HCT116 (cell line): ENCODE measurements around the gene SLC41A2. TPM values are rescaled to one million over a fixed set of nuclear protein-coding genes. Genes with fewer than 3 reads are reported as not detected.
"Not testable (repeated sequence)": the region's sequence is repeated elsewhere in the genome, so short reads cannot be mapped to it uniquely, and the experiment has no call there.

Experiments used
- ATAC-seq: fragments of 200-7000 bp; cut with Tn5 transposase; 2 replicates; pipeline ENCODE4 v1.9.1; 2020; ENCODE audit warnings: mild to moderate bottlenecking, moderate library complexity
- BruUV-seq: library from RNA; stranded (reverse); fragments of 400-500 nt; replicated peaks from 2 replicates; lab custom pipeline; 2021; lab: Mats Ljungman, UMichigan
- CTCF ChIA-PET: fragments of 300-600 bp; sonication (Branson Sonifier 250); formaldehyde crosslinking; loops from one replicate; lab custom pipeline; 2021; ENCODE audit warnings: antibody characterized with exemption; lab: Charles Lee
- POLR2A ChIA-PET: fragments of 300-600, 350-600 bp; sonication (Branson Sonifier 250); formaldehyde crosslinking; loops from one replicate; lab custom pipeline; 2021; ENCODE audit warnings: antibody characterized with exemption; lab: Charles Lee
- RAD21 ChIA-PET, 2 experiments: fragments of 300-600 bp; sonication (Branson Sonifier 250); formaldehyde crosslinking; loops; one replicate each; lab custom pipeline; 2023; ENCODE audit warnings: low total read pairs in 2 of 2; ENCODE audit not compliant: uncharacterized antibody in 2 of 2, unreplicated experiment in 2 of 2, low non-redundant PET in 1 of 2; lab: Charles Lee
- DNase-seq: peaks from one replicate; pipeline ENCODE4 v3.0.0-alpha.2; 2010; ENCODE audit warnings: low read depth, low spot score
- H2AFZ ChIP-seq: fragments of 200-600 bp; shearing (Covaris generic), sonication (generic); 2 replicates; pipeline ENCODE4 v1.6.1; 2017; ENCODE audit warnings: low read depth, mixed run types, mixed read lengths, antibody characterized with exemption, low read length; ENCODE audit not compliant: poor library complexity, severe bottlenecking
- H3K27ac ChIP-seq: 2 replicates; pipeline ENCODE4 v1.5.1; 2012; ENCODE audit warnings: low read depth, low read length
- H3K27me3 ChIP-seq: fragments of 200-600 bp; sonication (generic); 2 replicates; pipeline ENCODE4 v1.6.1; 2016; ENCODE audit warnings: mixed run types, low read length, mixed read lengths; ENCODE audit not compliant: insufficient read depth
- H3K36me3 ChIP-seq, 2 experiments: fragments of 200-500 bp in 1 of 2; fragments of 200-600 bp in 1 of 2; sonication (Bioruptor generic) in 1 of 2; sonication (generic) in 1 of 2; 2 replicates each; pipeline versions ENCODE4 v1.5.1 to v1.6.1; 2014 to 2016; ENCODE audit warnings: low read length in 2 of 2, inconsistent platforms in 1 of 2, mixed read lengths in 1 of 2, mixed run types in 1 of 2; ENCODE audit not compliant: insufficient read depth in 2 of 2, control insufficient read depth in 1 of 2
- H3K4me1 ChIP-seq, 2 experiments: fragments of 200-600 bp in 1 of 2; sonication (generic) in 1 of 2; 2 replicates each; pipeline versions ENCODE4 v1.5.1 to v1.6.1; 2012 to 2017; ENCODE audit warnings: low read length in 2 of 2, inconsistent platforms in 1 of 2, mild to moderate bottlenecking in 1 of 2, mixed read lengths in 1 of 2, mixed run types in 1 of 2, moderate library complexity in 1 of 2; ENCODE audit not compliant: insufficient read depth in 2 of 2, control insufficient read depth in 1 of 2
- H3K4me2 ChIP-seq: fragments of 200-600 bp; sonication (generic); 2 replicates; pipeline ENCODE4 v1.6.1; 2017; ENCODE audit warnings: mixed run types, low read length, mixed read lengths
- H3K4me3 ChIP-seq, 2 experiments: fragments of 200-600 bp in 1 of 2; sonication (generic) in 1 of 2; replicated peaks in 1 of 2; 2 replicates each; pipeline ENCODE4 v1.5.1; 2011 to 2016; ENCODE audit warnings: low read length in 2 of 2, control low read depth in 1 of 2, low read depth in 1 of 2, mild to moderate bottlenecking in 1 of 2, mixed read lengths in 1 of 2, mixed run types in 1 of 2
- H3K79me2 ChIP-seq: fragments of 200-600 bp; sonication (generic); 2 replicates; pipeline ENCODE4 v1.6.1; 2017; ENCODE audit warnings: mild to moderate bottlenecking, mixed run types, low read length, moderate library complexity, mixed read lengths; ENCODE audit not compliant: insufficient read depth
- H3K9ac ChIP-seq: fragments of 200-600 bp; sonication (generic); 2 replicates; pipeline ENCODE4 v1.6.1; 2016; ENCODE audit warnings: low read length, mixed read lengths
- H3K9me2 ChIP-seq: fragments of 200-600 bp; sonication (generic), shearing (Covaris generic); 2 replicates; pipeline ENCODE4 v1.6.1; 2017; ENCODE audit warnings: mixed run types, mild to moderate bottlenecking, moderate library complexity; ENCODE audit not compliant: insufficient read depth
- H3K9me3 ChIP-seq, 2 experiments: fragments of 200-500 bp in 1 of 2; fragments of 200-600 bp in 1 of 2; sonication (Bioruptor generic) in 1 of 2; sonication (generic) in 1 of 2; 2 replicates each; pipeline ENCODE4 v1.6.1; 2014 to 2017; ENCODE audit warnings: low read length in 2 of 2, mixed read lengths in 2 of 2, inconsistent platforms in 1 of 2, low read depth in 1 of 2, mild to moderate bottlenecking in 1 of 2, mixed run types in 1 of 2, moderate library complexity in 1 of 2; ENCODE audit not compliant: control insufficient read depth in 1 of 2, insufficient read depth in 1 of 2
- H4K20me1 ChIP-seq: fragments of 200-600 bp; sonication (generic), shearing (Covaris generic); 2 replicates; pipeline ENCODE4 v1.6.1; 2017; ENCODE audit warnings: mixed run types, mild to moderate bottlenecking, moderate library complexity; ENCODE audit not compliant: insufficient read depth
- ELF1 ChIP-seq: IDR thresholded peaks from 2 replicates; pipeline ENCODE4 v1.6.1; 2012; ENCODE audit warnings: low read depth, borderline replicate concordance
- EZH2 ChIP-seq: fragments of 200-600 bp; sonication (generic); IDR thresholded peaks from 2 replicates; pipeline ENCODE4 v1.6.1; 2017; ENCODE audit warnings: antibody characterized with exemption, mixed run types
- EZH2phosphoT487 ChIP-seq: fragments of 200-600 bp; IDR thresholded peaks from 2 replicates; pipeline ENCODE4 v1.6.1; 2018; ENCODE audit warnings: antibody characterized with exemption, borderline replicate concordance
- JUND ChIP-seq: IDR thresholded peaks from 2 replicates; pipeline ENCODE4 v1.6.1; 2012
- SIN3A ChIP-seq: IDR thresholded peaks from 2 replicates; pipeline ENCODE4 v1.6.1; 2012; ENCODE audit warnings: low read depth
- SRF ChIP-seq: IDR thresholded peaks from 2 replicates; pipeline ENCODE4 v1.6.1; 2012; ENCODE audit warnings: low read depth
- YY1 ChIP-seq: IDR thresholded peaks from 2 replicates; pipeline ENCODE4 v1.6.1; 2011; ENCODE audit warnings: low read length, low read depth, moderate library complexity, mild to moderate bottlenecking; ENCODE audit not compliant: insufficient replicate concordance; ENCODE audit errors: extremely low read depth
- intact Hi-C: fragments of 100-400 bp; cut with micrococcal nuclease; formaldehyde crosslinking; loops from 2 replicates; pipeline ENCODE4 v1.10.0; 2022
- total RNA-seq: library from RNA; stranded (reverse); gene quantifications from one replicate; pipeline ENCODE4 v1.2.1, GENCODE V29; 2021; ENCODE audit not compliant: unreplicated experiment
- TF ChIP-seq, protein P1 (sequence below): IDR thresholded peaks from 2 replicates; pipeline ENCODE4 v1.6.1; 2011; ENCODE audit warnings: mild to moderate bottlenecking, low read length, moderate library complexity; ENCODE audit not compliant: insufficient replicate concordance; ENCODE audit errors: extremely low read depth
- TF ChIP-seq, protein P2 (sequence below): IDR thresholded peaks from 2 replicates; pipeline ENCODE4 v1.6.1; 2012
- TF ChIP-seq, protein P3 (sequence below): IDR thresholded peaks from 2 replicates; pipeline ENCODE4 v1.6.1; 2012; ENCODE audit warnings: low read depth

The SLC41A2 gene
- total RNA-seq, 1 experiment from 2014 or later: 12.5 TPM

DNA sequence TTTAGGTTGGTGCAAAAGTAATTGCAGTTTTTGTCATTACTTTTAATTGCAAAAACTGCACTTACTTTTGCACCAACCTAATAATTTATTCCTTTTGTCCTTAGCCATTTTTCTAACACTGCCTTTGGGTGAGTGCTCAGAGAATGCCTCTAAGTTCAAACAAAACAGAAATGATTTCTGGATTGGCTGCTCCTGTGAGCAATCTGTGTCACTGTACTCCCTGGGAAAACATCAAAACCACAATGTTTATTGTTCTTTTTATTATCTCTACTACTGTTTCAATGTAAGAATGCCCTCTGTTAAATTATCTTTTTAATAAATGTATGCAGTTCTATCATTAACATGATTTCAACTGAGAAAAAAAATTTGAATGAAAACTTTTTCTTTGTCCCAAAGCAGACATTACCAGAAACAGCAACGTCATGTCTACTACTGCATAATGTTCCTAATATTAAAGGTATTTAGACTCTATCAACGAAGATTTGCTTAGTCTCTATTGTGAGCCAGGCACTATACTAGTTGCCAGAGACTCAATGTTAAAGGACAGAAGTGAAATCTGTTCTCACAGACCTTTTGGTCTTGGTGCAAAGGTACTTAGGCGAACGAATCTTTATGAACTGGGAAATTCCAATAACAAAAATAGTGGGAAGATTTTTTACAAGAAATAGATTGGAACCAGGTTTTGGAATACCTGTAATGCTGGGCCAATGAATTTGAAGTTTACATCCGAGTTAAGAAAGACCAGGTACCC lies 6.2 kb downstream of the SLC41A2 start:
- BruUV-seq: no TSS peak
- CTCF ChIA-PET: no interaction called here

DNA sequence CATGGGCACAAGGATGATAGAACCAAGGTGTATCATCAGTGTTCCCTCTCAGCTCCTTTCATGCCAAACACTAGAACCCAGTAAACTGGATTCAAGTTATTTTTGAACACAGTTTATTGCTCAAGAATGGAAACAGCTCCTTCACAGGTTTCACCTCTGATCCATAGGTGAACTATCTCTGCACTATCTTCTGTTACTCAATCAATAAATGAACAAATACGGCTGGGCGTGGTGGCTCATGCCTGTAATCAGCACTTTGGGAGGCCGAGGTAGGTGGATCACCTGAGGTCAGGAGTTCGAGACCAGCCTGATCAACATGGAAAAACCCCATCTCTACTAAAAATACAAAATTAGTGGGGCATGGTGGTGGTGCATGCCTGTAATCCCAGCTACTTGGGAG lies 9.4 kb downstream of the SLC41A2 start:
- CTCF ChIA-PET: interaction anchor here (1.5 kb wide), 1 partner anchor 567 kb away, joined by 4 read pairs; no protein-coding TSS in a partner anchor
- H3K4me2 ChIP-seq, H3K36me3 ChIP-seq, H3K4me3 ChIP-seq, DNase-seq, POLR2A ChIA-PET, H3K27ac ChIP-seq, H2AFZ ChIP-seq, RAD21 ChIA-PET, H3K9me3 ChIP-seq, ATAC-seq, BruUV-seq, H3K79me2 ChIP-seq, H3K9me2 ChIP-seq, H3K27me3 ChIP-seq, H3K9ac ChIP-seq, intact Hi-C loops, H4K20me1 ChIP-seq: not testable (repeated sequence)
- peaks cover 28 to 42% of the 10 kb centered on the region in 2 experiments for H3K4me1 ChIP-seq

More for the DNA sequence above, 6.2 kb downstream of the SLC41A2 start:
- Histone ChIP-seq H3K9me2 (no peaks in the 10 kb centered on the region), H3K36me3 (no peaks in the 10 kb centered on the region), H4K20me1 (no peaks in the 10 kb centered on the region), H3K4me1 (peaks cover 16 to 36% of the 10 kb centered on the region in 2 experiments), H3K9me3 (no peaks in the 10 kb centered on the region), H2AFZ (no peak overlapping the region), H3K4me2 (no peak overlapping the region), H3K79me2 (no peaks in the 10 kb centered on the region), H3K4me3 (no peak overlapping the region), H3K27me3 (no peaks in the 10 kb centered on the region), H3K27ac (no peak overlapping the region), H3K9ac (no peak overlapping the region)
- no peak for DNase-seq
- ATAC-seq: no peak
- POLR2A ChIA-PET: no interaction called here
- TF ChIP-seq, protein P1, sequence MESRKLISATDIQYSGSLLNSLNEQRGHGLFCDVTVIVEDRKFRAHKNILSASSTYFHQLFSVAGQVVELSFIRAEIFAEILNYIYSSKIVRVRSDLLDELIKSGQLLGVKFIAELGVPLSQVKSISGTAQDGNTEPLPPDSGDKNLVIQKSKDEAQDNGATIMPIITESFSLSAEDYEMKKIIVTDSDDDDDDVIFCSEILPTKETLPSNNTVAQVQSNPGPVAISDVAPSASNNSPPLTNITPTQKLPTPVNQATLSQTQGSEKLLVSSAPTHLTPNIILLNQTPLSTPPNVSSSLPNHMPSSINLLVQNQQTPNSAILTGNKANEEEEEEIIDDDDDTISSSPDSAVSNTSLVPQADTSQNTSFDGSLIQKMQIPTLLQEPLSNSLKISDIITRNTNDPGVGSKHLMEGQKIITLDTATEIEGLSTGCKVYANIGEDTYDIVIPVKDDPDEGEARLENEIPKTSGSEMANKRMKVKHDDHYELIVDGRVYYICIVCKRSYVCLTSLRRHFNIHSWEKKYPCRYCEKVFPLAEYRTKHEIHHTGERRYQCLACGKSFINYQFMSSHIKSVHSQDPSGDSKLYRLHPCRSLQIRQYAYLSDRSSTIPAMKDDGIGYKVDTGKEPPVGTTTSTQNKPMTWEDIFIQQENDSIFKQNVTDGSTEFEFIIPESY: no peak
- TF ChIP-seq SRF (no peak), SIN3A (no peak), ELF1 (no peak), EZH2phosphoT487 (no peak), YY1 (no peak), JUND (no peak), EZH2 (no peak)
- TF ChIP-seq, protein P2, sequence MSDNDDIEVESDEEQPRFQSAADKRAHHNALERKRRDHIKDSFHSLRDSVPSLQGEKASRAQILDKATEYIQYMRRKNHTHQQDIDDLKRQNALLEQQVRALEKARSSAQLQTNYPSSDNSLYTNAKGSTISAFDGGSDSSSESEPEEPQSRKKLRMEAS: no peak
- TF ChIP-seq, protein P3, sequence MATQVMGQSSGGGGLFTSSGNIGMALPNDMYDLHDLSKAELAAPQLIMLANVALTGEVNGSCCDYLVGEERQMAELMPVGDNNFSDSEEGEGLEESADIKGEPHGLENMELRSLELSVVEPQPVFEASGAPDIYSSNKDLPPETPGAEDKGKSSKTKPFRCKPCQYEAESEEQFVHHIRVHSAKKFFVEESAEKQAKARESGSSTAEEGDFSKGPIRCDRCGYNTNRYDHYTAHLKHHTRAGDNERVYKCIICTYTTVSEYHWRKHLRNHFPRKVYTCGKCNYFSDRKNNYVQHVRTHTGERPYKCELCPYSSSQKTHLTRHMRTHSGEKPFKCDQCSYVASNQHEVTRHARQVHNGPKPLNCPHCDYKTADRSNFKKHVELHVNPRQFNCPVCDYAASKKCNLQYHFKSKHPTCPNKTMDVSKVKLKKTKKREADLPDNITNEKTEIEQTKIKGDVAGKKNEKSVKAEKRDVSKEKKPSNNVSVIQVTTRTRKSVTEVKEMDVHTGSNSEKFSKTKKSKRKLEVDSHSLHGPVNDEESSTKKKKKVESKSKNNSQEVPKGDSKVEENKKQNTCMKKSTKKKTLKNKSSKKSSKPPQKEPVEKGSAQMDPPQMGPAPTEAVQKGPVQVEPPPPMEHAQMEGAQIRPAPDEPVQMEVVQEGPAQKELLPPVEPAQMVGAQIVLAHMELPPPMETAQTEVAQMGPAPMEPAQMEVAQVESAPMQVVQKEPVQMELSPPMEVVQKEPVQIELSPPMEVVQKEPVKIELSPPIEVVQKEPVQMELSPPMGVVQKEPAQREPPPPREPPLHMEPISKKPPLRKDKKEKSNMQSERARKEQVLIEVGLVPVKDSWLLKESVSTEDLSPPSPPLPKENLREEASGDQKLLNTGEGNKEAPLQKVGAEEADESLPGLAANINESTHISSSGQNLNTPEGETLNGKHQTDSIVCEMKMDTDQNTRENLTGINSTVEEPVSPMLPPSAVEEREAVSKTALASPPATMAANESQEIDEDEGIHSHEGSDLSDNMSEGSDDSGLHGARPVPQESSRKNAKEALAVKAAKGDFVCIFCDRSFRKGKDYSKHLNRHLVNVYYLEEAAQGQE: no peak
- intact Hi-C loops: no loop called here
- RAD21 ChIA-PET: no interaction called here
